Left kidney (tissue), 8 donors: Measurements from ENCODE around the gene MCRS1. TPM values are rescaled to one million over a fixed set of nuclear protein-coding genes. Genes with fewer than 3 reads are reported as not detected.
"Not testable (repeated sequence)": the region's sequence is repeated elsewhere in the genome, so short reads cannot be mapped to it uniquely, and the experiment has no call there.

ENCODE experiments used
- DNase-seq: peaks from one replicate; pipeline ENCODE4 v3.0.0-alpha.2; 2013
- long read RNA-seq, 8 donors: transcript quantifications; one replicate each; lab custom pipeline, GENCODE V29; 2026
- polyA plus RNA-seq: library from polyadenylated mRNA; unstranded; fragments of 120-200 nt; gene quantifications from one replicate; pipeline ENCODE4 v1.2.1, GENCODE V29; 2013; ENCODE audit not compliant: insufficient read length

Gene MCRS1
- 61.6 TPM for polyA plus RNA-seq
- long read RNA-seq, donor 1, transcript MCRS1-201 (15 exons, 1,928 nt): major isoform, 24 of 29 reads
- long read RNA-seq, donor 1, partial matches to known transcripts: 0 of 29 reads
- long read RNA-seq, donor 1, other reads (novel, unspliced or antisense): 0 of 29 reads
- long read RNA-seq, donor 2, transcript MCRS1-201 (15 exons, 1,928 nt): major isoform, 18 of 18 reads
- long read RNA-seq, donor 2, partial matches to known transcripts: 0 of 18 reads
- long read RNA-seq, donor 2, other reads (novel, unspliced or antisense): 0 of 18 reads
- long read RNA-seq, donor 3, transcript MCRS1-201 (15 exons, 1,928 nt): major isoform, 12 of 13 reads
- long read RNA-seq, donor 3, partial matches to known transcripts: 0 of 13 reads
- long read RNA-seq, donor 3, other reads (novel, unspliced or antisense): 0 of 13 reads
- long read RNA-seq, donor 4, partial matches to known transcripts: 0 of 1 reads
- long read RNA-seq, donor 4, other reads (novel, unspliced or antisense): 0 of 1 reads
- long read RNA-seq, donor 5, transcript MCRS1-201 (15 exons, 1,928 nt): major isoform, 34 of 35 reads
- long read RNA-seq, donor 5, partial matches to known transcripts: 0 of 35 reads
- long read RNA-seq, donor 5, other reads (novel, unspliced or antisense): 0 of 35 reads
- long read RNA-seq, donor 6, transcript MCRS1-201 (15 exons, 1,928 nt): major isoform, 21 of 22 reads
- long read RNA-seq, donor 6, partial matches to known transcripts: 0 of 22 reads
- long read RNA-seq, donor 6, other reads (novel, unspliced or antisense): 0 of 22 reads
- long read RNA-seq, donor 7, transcript MCRS1-201 (15 exons, 1,928 nt): major isoform, 26 of 28 reads
- long read RNA-seq, donor 7, partial matches to known transcripts: 0 of 28 reads
- long read RNA-seq, donor 7, other reads (novel, unspliced or antisense): 0 of 28 reads
- long read RNA-seq, donor 8, transcript MCRS1-201 (15 exons, 1,928 nt): major isoform, 10 of 13 reads
- long read RNA-seq, donor 8, partial matches to known transcripts: 0 of 13 reads
- long read RNA-seq, donor 8, other reads (novel, unspliced or antisense): 0 of 13 reads

DNA sequence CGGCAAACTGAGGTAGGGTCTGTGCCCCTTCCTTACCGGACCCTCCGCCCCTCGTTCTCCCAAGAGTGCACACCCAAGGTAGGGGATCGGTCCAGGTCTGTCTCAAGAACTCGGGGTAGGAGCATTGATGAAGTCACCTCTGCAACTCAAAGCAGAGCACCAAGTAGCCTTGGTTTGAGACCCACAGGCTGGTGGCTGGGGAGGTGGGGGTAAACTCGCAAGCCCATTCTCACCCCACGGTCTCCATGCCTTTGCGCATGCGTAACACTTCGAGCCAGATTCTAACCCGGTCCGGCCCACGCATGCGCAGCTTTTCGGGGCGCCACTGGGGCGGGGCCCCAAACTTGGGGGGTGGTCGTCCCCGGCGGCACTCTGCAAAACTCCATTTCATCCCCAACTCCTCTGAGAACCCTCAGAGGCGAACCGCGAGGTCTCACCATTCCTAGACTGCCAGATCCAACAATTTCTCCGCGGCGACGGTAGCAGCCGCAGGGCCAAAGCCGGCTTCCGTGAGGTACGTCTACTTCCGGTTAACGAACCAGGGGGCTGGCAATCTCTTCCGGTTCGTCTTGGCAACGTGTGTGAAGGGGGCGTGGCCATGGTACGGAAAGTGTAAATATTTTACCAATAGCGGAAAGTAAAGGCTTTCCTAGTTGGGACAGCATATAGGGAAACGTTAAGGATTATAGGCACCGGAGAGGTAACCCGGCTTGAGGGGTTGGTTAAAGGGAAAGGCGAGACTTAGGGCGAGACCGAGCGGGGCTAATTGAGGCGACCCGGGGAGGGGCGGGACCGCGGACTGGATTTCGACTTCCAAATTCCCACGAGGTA is at the start of gene MCRS1:
Gene MCRS1, minus strand, starts transcription at position 532 of the 831 bp plus-strand sequence. CDS start 1,411 bp downstream, outside the sequence.
- peak; percentile 90 for DNase-seq

DNA sequence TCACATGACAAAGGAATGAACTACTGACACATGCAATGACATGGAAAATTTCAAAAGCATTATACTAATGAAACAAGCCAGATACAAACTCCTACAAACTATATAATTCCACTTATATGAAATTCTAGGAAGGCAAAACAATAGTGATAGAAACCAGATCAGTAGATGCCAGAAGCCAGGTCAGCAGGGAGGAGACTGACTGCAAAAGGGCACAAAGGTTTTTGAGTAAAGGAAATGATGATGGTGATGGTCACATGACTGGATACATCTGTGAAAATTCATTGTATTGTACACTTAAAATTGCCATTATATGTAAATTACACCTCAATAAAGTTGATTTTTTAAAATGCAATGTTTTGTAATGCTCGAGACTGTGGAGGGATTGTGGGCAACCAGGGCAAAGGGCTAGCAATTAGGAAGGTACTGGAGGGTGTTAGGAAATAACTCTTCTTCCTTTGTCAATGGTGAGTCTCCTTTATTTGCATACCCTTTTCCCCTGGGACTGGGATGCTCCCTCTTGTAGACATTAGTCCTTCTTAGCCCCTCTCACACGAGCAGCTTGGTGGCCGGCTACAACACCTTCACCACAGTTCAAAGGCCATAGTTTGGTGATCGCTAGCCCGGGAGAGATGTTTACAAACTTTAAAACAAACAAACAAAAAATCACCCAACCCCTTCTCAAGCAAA is 48.7 kb upstream of the MCRS1 start:
- DNase-seq: no peak

DNA sequence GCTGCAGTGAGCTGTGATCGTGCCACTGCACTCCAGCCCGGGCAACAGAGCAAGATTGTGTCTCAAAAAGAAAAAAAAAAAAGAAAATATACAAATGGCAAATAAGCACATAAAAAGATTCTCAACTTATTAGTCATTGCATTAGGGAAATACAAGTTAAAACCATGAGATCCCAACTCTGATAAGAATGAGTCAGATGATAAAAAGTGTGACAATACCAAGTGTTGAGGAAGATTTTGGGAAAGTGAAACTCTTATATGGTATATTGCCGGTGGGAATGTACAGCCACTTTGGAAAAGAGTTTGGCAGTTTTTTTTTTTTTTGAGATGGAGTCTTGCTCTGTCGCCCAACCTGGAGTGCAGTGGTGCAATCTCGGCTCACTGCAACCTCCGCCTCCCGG is 47.8 kb upstream of the MCRS1 start:
- no peak for DNase-seq

DNA sequence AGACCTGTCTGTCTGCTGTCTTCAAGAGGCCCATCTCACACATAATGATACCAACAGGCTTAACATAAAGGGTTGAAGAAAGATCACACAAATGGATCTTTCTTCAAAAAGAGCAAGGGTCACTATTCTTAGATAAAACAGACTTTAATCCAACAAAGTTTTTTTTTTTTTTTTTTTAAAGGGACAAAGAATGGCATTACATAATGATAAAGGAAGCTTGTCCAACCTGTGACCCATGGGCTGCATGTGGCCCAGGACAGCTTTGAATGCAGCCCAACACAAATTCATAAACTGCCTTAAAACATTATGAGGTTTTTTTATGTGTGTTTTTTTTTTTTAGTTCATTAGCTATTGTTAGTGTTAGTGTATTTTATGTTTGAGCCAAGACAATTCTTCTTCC is 44.3 kb upstream of the MCRS1 start:
- DNase-seq: no peak

DNA sequence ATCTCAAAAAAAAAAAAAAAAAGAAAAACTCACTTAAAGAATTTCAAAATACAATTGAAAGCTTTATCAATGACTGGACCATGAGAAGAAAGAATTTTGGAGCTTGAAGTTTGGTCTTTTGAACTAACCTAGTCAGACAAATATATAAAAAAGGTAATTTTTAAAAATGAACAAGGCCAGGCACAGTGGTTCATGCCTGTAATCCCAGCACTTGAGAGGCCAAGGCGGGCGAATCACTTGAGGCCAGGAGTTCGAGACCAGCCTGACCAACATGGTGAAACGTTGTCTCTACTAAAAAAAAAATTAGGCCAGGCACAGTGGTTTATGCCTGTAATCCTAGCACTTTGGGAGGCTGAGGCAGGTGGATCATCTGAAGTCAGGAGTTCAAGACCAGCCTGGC is 42.8 kb upstream of the MCRS1 start:
- not testable (repeated sequence) for DNase-seq

DNA sequence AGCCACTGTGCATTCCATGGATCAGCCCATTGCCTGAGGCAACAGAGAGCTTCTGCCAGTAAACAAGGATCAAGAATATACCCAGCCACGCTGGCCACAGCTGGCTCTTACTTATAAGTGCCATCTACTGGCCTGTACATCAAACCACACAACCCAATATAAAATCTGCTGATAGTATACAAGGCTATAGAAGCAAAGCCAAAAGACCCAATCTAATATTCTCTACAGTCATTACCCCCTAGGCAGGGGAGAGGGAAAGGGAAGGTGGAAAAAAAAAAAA is 41.9 kb upstream of the MCRS1 start:
- no peak for DNase-seq

GRCh38 chr12:49609059-49609874 is 41.3 kb upstream of the MCRS1 start:
- DNase-seq: no peak

- DNase-seq: not testable (repeated sequence)
Observed at GRCh38 chr12:49605539-49605938, 37.6 kb upstream of the MCRS1 start, which contains the start of gene FAM186B. Gene FAM186B, minus strand, starts transcription at chr12:49605639. Its CDS starts 162 bp downstream, at chr12:49605477.

DNA sequence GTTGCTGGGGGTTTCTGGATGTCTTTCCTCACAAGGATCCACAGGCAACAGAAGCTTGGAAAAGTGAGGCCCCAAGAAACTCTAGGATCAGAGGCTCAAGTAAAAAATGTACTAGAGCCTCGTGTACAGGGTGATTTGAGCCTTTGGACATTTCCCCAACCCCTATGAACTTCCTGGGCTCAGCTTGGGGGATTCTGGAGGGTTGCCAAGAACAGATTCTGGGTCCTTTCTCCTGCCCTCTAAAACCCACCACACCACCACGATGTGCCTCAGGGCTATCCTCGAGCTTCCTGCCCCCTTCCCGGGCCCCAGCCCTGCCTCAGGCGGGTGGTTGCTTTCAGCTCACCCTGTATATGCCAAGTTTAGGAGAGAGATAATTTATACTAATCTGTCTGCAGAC is 36.9 kb upstream of the MCRS1 start:
- no peak for DNase-seq

- DNase-seq: no peak
Observed at GRCh38 chr12:49603721-49604120, 35.8 kb upstream of the MCRS1 start.

GRCh38 chr12:49599961-49600360 is 32.0 kb upstream of the MCRS1 start:
- DNase-seq: no peak

GRCh38 chr12:49598527-49598926 is 30.6 kb upstream of the MCRS1 start:
- no peak for DNase-seq

GRCh38 chr12:49588721-49589516 is 21.0 kb upstream of the MCRS1 start:
- no peak for DNase-seq

DNA sequence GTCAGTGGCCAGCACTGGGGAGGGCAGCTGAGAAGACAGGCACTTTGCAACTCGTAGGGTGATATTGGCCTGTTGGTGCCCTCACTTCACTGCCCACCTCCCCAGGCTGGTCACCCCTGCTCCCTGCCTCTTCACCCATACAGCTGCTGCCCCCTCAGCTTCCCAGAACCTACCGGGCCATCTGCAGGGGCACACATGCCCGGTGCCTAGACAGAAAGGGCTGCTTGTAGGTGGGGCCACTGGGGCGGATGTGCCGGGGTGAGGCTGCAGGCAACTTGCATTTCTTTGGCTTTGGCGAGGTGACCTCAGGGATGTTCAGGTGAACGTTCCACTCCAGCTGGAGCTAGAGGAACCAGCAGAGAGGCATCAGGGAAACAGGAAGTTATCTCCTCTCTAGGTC is 20.3 kb upstream of the MCRS1 start:
- no peak for DNase-seq

DNA sequence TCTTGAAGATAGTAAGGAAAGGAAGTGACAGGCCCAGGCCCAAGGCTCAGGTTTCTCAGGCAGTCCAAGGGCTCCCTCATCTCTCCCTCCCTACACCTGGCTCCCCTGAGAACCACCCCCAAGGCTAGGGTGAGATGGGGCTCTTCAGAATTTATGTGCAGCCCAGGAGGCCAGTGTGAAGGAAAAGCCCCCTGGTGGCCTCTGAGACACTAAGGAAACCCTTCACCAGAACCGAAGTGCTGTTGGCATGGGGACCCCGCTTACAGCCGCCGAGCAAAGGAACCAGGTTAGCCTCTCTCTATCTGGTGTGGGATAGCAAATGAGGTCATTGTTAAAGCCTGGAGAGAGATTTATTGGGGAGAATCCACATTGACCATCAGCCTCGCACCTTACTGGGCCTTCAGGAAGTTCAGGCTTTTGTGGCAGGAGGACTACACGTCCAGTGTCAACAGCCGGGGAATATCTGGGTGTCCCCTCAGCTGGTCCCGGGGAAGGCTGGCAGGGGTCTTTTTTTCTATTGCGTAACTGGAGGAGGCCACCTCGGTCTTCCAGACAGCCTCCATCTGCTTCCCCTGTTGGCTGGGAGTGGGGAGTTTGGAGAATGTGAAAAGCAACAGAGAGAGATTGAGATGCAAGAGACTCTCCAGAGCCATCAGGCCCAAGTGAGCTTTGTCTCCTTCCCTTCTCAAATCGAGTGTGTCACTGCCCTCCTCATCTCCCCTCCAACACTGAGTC is 19.4 kb upstream of the MCRS1 start:
- no peak for DNase-seq

DNA sequence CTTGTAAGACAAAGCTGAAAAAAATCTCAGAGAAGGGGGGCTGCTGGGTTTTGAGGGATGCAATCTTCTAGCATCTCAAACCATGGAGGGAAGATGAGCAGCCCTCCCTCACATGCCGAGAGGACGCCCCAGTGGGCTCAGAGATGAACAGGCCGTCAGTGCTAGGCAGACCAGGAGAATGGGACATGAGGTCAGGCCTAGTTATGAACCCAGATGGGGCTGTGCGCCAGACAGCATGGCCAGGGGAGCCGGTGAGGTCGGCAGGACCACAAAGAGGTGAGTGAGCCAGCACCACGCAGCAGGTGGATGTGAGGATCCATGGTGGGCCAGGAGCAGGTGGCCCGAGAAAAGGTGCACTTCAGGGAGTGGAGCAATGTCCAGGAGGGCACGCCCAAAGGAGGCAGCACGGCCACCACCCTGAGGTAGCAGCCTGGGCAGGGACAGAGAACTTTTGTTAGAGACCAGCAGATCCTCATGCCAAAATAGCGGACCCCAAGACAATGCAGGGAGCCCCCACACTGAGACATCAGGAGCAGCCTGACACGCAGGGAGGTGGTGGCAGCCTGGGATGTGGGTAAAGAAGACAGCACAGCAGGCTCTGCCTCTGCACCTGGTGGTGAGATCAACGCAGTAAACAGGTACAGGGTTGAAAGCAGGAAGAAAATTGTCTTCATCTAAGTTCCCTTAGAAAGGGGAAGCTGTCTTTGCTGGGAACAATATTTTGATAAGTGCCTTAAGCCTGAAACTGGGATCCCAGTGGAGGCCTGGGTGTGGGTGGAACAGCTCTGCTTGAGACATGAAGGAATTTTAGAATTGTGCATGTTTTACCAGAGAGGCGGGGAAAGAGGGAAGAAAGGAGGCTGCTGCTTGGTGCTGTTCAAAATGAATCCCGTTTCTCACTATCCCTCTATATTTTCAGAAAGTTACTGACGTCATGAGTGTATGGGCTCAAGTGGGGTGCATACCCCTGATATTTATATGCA is 17.8 kb upstream of the MCRS1 start:
- DNase-seq: no peak

GRCh38 chr12:49584591-49584990 is 16.6 kb upstream of the MCRS1 start:
- DNase-seq: no peak
